HG02571 (cell line): ENCODE results near the gene GLDC.

ENCODE experiments used
- ATAC-seq: cut with Tn5 transposase; IDR thresholded peaks from one replicate; pipeline ENCODE4 v1.9.1; 2021; ENCODE audit warnings: mild to moderate bottlenecking, moderate library complexity; ENCODE audit not compliant: unreplicated experiment

The GLDC gene

DNA sequence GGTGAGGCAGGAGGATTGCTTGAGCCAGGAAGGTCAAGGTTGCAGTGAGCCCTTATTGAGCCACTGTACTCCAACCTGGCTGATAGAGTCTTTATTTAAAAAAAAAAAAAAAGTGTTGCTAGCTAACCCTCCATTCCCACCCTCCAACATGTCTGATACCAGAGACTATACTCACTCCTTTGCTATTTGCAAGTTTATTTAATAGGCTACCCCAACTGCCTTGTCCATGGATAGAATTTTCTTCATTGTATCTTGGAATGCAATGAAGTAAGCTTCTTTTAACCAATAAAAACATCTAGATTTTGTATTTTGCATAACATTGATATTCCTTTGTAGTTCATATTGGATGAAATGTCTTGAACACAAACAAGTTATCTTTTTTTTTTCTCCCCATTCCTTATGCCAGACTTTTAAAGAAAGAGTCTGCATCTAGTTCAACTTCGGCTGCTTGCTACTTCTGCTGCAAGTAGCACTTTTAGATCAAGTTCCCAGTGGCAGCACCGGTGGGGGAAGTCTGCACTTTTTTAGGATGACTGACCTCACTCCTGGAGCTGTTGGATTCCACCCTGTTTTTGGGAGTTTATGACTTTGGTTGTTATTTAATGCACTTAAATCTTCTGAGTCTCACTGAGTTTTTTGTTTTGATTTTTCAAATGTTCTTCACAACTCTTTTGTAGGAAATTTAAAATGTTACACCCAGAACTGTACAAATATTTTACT, 120.0 kb downstream of the GLDC start:
- no peak for ATAC-seq

DNA sequence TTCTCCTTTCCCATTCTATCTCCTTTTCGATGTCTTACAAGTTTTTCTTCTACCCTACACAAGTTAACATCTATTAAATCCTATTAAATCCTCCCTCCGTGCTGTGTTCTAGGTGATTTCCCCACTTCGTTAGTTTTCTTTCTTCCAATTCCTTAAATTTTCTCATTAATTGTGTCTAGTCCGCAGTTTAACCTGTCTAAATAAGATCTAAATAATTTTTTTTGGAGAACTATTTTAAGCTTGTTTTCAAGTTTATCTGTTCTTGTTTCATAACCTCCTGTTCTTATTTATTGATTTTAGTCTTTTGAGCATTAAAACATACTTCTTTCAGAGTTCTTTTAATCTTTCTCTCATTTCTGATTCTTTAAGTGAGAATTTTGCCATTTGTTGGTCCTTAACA, 123.3 kb downstream of the GLDC start:
- no peak for ATAC-seq

DNA sequence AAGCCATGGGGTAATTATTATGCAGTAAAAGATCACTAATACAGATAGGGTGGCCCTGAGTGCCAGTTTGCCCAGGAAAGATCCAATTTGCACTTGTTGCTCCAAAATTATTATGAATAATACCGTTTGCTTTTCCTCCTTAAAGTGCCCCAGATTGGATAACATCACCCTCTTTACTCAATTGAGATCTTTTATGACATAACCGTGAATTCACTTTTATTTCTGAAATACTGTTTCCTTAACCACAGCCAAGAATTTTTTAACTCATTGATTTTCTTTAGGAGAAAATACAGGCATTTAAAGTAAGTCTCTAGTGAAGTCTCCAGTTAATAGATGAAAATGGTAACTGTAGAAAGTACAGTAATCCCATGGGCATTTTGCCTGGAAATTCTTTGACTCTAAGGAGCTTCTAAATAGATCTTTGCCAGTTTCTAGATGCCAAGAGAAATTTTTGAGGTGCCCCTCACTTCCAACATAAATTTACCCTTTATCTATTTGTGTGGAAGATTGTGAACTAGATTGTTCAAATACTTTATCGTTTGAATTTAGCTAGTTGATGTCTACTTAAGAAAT, 133.4 kb downstream of the GLDC start:
- no peak for ATAC-seq

DNA sequence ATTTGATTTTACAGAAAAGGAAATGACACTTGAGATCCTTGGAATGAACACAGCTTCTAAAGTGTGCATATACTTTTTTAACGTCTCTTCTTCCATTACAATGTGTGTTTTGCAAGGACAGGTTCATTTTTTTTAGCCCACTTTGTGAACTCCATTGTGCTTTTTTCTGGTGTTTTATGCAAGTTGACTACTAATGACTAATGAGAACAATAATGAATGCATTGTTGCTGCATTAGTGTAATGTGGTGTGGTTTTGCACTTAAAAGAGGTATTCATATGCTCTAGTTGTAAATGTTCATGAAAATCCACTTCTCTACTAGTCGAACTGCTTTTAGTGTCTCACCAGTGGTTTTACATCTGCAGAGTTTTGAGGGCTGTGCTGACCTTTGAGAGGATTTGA, 139.0 kb downstream of the GLDC start:
- ATAC-seq = no peak

DNA sequence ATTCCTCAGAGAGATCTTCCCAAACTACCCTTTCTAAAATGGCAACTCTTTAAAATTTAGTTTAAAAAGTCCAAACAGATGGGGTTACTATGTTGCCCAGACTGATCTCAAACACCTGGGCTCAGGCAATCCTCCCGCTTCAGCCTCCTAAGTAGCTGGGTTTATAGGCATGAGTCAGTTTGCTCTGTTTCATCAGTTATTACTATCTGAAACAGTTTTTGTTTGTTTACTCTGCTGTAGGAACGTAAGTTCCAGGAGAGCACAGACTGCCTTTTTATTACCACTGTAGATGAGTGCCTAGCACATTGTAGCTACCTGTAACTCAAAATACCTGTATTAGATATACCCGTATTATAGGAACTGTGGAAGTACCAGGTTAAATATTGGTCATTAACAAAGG, 143.1 kb downstream of the GLDC start:
- ATAC-seq = no peak

DNA sequence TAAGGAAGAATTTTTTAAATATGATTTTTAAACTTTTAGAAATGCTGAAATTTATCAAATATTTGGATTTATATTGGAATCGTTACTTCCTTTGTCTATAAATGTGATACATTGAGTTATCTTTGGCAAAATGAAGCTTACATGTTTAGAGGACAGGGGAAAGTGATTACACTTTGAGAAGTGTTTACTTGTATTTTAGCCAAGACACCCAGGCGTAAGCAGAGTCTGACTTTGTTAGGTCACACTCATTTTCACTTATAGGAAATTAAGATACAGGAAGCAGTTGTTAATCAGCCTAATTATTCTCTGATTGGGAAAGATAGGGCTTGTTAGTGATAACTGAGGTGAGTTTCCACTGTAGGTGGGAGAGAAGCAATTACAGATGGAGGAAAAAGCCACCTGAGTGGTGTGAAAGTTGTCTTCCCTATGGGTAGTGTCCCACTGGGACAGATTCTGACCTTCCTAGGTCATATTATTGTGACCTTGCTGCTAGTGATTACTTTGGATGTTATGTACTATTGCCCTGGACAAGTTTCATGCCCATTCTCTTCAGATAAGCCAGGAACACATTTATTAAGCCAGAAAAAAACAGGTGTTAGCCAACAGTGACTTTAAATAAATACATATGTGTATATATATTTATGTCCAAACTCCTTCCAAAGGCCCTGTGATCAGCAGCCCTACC, 143.9 kb downstream of the GLDC start:
- ATAC-seq = no peak

DNA sequence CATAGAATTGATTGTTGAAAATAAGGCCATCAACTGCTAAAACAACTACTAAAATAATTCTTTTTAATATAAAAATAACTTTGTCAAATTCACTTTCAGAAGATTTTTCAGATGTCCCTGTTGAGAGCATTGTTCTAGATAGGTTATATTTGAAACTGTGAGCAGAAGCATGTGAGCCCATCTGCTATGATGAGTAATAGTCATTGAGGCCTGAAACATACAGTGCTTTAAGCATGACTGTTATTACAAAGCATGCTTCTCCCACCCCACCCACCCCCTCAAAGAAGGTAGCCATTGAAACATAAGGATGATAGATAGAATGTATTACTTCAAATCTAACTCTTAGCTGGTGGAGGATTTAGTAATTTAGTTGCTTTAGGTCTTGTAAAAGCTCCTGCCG, 146.5 kb downstream of the GLDC start:
- no peak for ATAC-seq

DNA sequence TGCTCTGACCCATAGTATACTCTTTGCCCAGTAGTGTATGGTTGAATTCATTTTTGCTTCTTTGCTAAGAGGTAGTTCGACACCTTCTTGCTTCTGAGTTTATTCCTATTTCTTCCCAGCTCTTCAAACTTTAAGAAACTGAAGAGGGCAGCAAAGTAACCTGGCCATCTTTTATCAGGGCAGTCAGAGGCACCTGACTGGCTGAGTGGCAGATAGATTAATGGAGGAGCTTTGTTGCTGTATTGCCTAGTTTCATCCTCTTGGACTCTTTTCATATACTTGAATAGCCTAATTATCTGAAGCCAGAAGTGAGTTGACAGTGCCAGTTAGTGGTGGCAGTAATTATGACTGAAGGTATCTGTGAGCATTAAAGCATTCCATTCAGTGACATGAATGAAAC, 150.1 kb downstream of the GLDC start:
- ATAC-seq = no peak

DNA sequence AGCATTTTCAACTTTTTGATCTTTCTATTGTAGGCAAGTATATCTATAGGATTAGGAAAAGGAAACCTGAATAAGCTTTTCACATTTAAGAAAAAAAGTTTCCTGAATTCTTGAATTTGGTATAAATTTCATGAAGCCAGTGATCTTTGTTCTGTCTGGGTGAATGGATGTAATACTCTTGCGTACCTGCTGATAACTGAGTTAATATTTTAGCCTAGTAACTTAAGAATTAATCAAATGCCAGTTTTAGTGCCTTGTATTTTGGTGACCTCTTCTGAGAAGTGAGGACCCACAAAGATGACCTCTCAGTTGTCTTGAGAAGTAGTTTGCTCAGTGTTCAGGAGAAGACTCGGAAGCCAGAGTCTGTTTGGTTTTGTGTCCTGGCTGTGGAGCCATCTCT, 154.7 kb downstream of the GLDC start:
- no peak for ATAC-seq

DNA sequence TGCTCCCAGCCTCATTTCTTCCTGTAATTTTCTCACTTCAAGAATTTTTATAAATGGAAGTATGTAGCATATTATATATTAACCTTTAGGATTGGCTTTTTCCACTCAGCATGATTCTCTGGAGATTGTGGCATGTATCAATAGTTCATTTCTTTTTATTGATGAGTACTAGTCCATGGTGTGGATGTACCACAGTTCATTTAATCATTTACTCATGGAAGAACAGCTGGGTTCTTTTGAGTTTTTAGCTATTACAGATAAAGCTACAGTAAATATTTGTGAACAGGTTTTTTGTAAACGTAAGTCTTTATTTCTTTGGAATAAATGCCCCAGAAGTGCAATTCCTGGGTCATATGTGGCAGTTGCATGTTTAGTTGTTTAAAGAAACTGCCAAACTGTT, 156.4 kb downstream of the GLDC start:
- ATAC-seq = no peak

DNA sequence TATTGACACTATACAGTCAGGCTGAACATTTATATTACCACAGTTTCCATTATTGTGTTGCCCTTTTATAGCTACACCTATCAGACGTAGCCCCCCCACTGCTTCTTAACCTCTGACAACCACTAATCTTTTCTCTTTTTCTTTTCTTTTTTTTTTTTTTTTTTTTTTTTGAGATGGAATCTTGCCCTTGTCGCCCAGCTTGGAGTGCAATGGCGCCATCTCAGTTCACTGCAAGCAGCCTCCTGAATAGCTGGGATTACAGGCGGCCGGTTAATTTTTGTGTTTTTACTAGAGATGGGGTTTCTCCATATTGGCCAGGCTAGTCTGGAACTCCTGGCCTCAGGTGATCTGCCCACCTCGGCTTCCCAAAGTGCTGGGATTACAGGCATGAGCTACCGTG, 157.1 kb downstream of the GLDC start:
- no peak for ATAC-seq

DNA sequence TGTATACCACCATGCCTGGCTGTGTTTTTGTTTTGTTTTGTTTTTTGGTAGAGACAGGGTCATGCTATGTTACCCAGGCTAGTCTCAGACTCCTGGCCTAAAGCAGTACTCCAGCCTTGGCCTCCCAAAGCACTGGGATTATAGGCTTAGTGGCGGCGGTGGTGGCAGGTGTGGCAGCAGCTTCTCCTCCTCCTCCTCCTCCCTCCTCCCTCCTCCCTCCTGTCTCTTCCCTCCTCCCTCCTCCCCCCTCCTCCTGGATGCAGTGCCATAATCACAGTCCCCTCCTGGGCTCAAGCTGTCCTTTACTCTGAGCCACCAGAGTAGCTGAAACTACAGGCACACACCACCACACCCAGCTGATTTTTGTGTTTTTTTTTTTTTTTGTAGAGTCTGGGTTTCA, 161.3 kb downstream of the GLDC start:
- ATAC-seq = no peak
